GM23338 (cell line): ENCODE results near the gene GPC2. TPM values are rescaled to one million over a fixed set of nuclear protein-coding genes. Genes with fewer than 3 reads are reported as not detected.
A peak's percentile ranks its signal among the peaks of the same experiment; 100 is the strongest.

Experiments
- ATAC-seq: fragments of 200-7000 bp; cut with Tn5 transposase; 3 replicates; pipeline ENCODE4 v1.9.1; 2020
- DNase-seq: peaks from one replicate; pipeline ENCODE4 v3.0.0-alpha.2; 2015; ENCODE audit warnings: low spot score
- H2AFZ ChIP-seq: fragments of 200-600 bp; sonication (generic); 2 replicates; pipeline ENCODE4 v1.8.0; 2016; ENCODE audit warnings: antibody characterized with exemption, mild to moderate bottlenecking, moderate library complexity
- H3F3A ChIP-seq: fragments of 200-600 bp; sonication (generic); replicated peaks from 2 replicates; pipeline ENCODE4 v1.8.0; 2017; ENCODE audit warnings: antibody characterized with exemption, mixed run types, low read depth
- H3K27ac ChIP-seq: fragments of 200-600 bp; sonication (generic); 2 replicates; pipeline ENCODE4 v1.6.1; 2016; ENCODE audit warnings: low read depth
- H3K27me3 ChIP-seq: fragments of 200-600 bp; sonication (generic); 2 replicates; pipeline ENCODE4 v1.8.0; 2016; ENCODE audit warnings: mild to moderate bottlenecking, mixed run types, moderate library complexity; ENCODE audit not compliant: insufficient read depth
- H3K36me3 ChIP-seq: fragments of 200-600 bp; sonication (generic); 2 replicates; pipeline ENCODE4 v1.8.0; 2016; ENCODE audit warnings: mild to moderate bottlenecking; ENCODE audit not compliant: insufficient read depth
- H3K4me1 ChIP-seq: fragments of 200-600 bp; sonication (generic); 2 replicates; pipeline ENCODE4 v1.8.0; 2016; ENCODE audit warnings: mild to moderate bottlenecking, moderate library complexity; ENCODE audit not compliant: insufficient read depth
- H3K4me2 ChIP-seq: fragments of 200-600 bp; sonication (generic); 2 replicates; pipeline ENCODE4 v1.7.1; 2017; ENCODE audit warnings: mixed run types
- H3K4me3 ChIP-seq: fragments of 200-600 bp; sonication (generic); 2 replicates; pipeline ENCODE4 v1.6.1; 2016; ENCODE audit warnings: mixed run types
- H3K79me2 ChIP-seq: fragments of 200-600 bp; sonication (generic); replicated peaks from 2 replicates; pipeline ENCODE4 v1.8.0; 2017; ENCODE audit warnings: mild to moderate bottlenecking; ENCODE audit not compliant: insufficient read depth
- H3K9me2 ChIP-seq: fragments of 200-600 bp; sonication (generic); 2 replicates; pipeline ENCODE4 v1.8.0; 2017; ENCODE audit not compliant: insufficient read depth
- H4K20me1 ChIP-seq: fragments of 200-600 bp; sonication (generic); replicated peaks from 2 replicates; pipeline ENCODE4 v1.8.0; 2017; ENCODE audit warnings: mild to moderate bottlenecking; ENCODE audit not compliant: insufficient read depth
- H3K27ac Mint-ChIP-seq: 2 replicates; pipeline ENCODE4 v1.8.0; 2020; ENCODE audit warnings: inconsistent platforms, mild to moderate bottlenecking, moderate library complexity, mixed read lengths
- H3K27me3 Mint-ChIP-seq: 3 replicates; pipeline ENCODE4 v1.8.0; 2022; ENCODE audit warnings: low read depth, mild to moderate bottlenecking, moderate library complexity, mixed read lengths, inconsistent platforms; ENCODE audit not compliant: insufficient read depth, poor library complexity
- H3K36me3 Mint-ChIP-seq: 3 replicates; pipeline ENCODE4 v1.8.0; 2021; ENCODE audit warnings: low read depth, mild to moderate bottlenecking, inconsistent platforms, moderate library complexity, mixed read lengths
- H3K4me1 Mint-ChIP-seq: 3 replicates; pipeline ENCODE4 v1.8.0; 2020; ENCODE audit warnings: mild to moderate bottlenecking, inconsistent platforms, mixed read lengths
- H3K4me3 Mint-ChIP-seq: 3 replicates; pipeline ENCODE4 v1.8.0; 2021; ENCODE audit warnings: moderate library complexity, mild to moderate bottlenecking, inconsistent platforms, mixed read lengths
- H3K9me3 Mint-ChIP-seq: 3 replicates; pipeline ENCODE4 v1.8.0; 2020; ENCODE audit warnings: moderate library complexity, mild to moderate bottlenecking, inconsistent platforms, mixed read lengths
- CREB1 ChIP-seq: fragments of 250-450 bp; sonication (Bioruptor Pico); IDR thresholded peaks from 2 replicates; pipeline ENCODE4 v1.5.0; 2020; ENCODE audit warnings: low read depth, mild to moderate bottlenecking, moderate library complexity
- CTCF ChIP-seq, 2 experiments: fragments of 200-600 bp in 1 of 2; sonication (generic) in 1 of 2; conservative IDR thresholded peaks; 2 replicates each; pipeline versions ENCODE4 v1.5.1 to v1.6.1; 2016 to 2017; ENCODE audit warnings: antibody characterized with exemption in 2 of 2, low read depth in 2 of 2, mild to moderate bottlenecking in 2 of 2, moderate library complexity in 1 of 2
- EZH2 ChIP-seq: fragments of 200-600 bp; sonication (generic); IDR thresholded peaks from one replicate; pipeline ENCODE4 v1.8.0; 2017; ENCODE audit warnings: antibody characterized with exemption, mild to moderate bottlenecking, low read depth; ENCODE audit not compliant: unreplicated experiment
- EZH2phosphoT487 ChIP-seq: fragments of 200-600 bp; sonication (generic); IDR thresholded peaks from one replicate; pipeline ENCODE4 v1.8.1; 2018; ENCODE audit warnings: antibody characterized with exemption; ENCODE audit not compliant: unreplicated experiment
- JUNB ChIP-seq: IDR thresholded peaks from one replicate; pipeline ENCODE4 v1.6.1; 2016; ENCODE audit warnings: antibody characterized with exemption; ENCODE audit not compliant: unreplicated experiment
- NANOG ChIP-seq: IDR thresholded peaks from 2 replicates; pipeline ENCODE4 v1.6.1; 2016; ENCODE audit warnings: antibody characterized with exemption, borderline replicate concordance
- POLR2AphosphoS5 ChIP-seq: IDR thresholded peaks from 2 replicates; pipeline ENCODE4 v1.6.1; 2016; ENCODE audit warnings: antibody characterized with exemption, low read depth
- REST ChIP-seq: IDR thresholded peaks from one replicate; pipeline ENCODE4 v1.6.1; 2018; ENCODE audit warnings: antibody characterized with exemption; ENCODE audit not compliant: unreplicated experiment
- STAT1 ChIP-seq: IDR thresholded peaks from one replicate; pipeline ENCODE4 v1.6.1; 2016; ENCODE audit warnings: antibody characterized with exemption; ENCODE audit not compliant: unreplicated experiment
- ZNF114 ChIP-seq: fragments of 250-450 bp; sonication (Bioruptor Pico); IDR thresholded peaks from 2 replicates; pipeline ENCODE4 v1.5.0; 2020; ENCODE audit warnings: mild to moderate bottlenecking, moderate library complexity
- ZNF331 ChIP-seq: fragments of 250-450 bp; sonication (Bioruptor Pico); IDR thresholded peaks from 2 replicates; pipeline ENCODE4 v1.5.0; 2020; ENCODE audit warnings: low read depth, mild to moderate bottlenecking, moderate library complexity
- polyA plus RNA-seq: library from polyadenylated mRNA; unstranded; fragments of >200 nt; fragmentation: Nextera tagmentation; extraction: Ambion mirVana; gene quantifications from 2 replicates; pipeline ENCODE4 v1.2.1, GENCODE V29; 2016
- total RNA-seq: library from RNA; depleted of rRNA; stranded (reverse); fragments of >200 nt; shearing (Covaris generic); gene quantifications from 2 replicates; pipeline ENCODE4 v1.2.3, GENCODE V29; 2014
- TF ChIP-seq, protein P1 (sequence below): fragments of 250-450 bp; sonication (Bioruptor Pico); IDR thresholded peaks from 2 replicates; pipeline ENCODE4 v1.5.0; 2020; ENCODE audit warnings: mild to moderate bottlenecking, moderate library complexity
- TF ChIP-seq, protein P2 (sequence below): IDR thresholded peaks from 2 replicates; pipeline ENCODE4 v1.6.1; 2016; ENCODE audit warnings: antibody characterized with exemption

GPC2 gene
- total and polyA plus RNA-seq, 2 experiments from 2014 or later: 10.7 to 48.8 TPM

DNA sequence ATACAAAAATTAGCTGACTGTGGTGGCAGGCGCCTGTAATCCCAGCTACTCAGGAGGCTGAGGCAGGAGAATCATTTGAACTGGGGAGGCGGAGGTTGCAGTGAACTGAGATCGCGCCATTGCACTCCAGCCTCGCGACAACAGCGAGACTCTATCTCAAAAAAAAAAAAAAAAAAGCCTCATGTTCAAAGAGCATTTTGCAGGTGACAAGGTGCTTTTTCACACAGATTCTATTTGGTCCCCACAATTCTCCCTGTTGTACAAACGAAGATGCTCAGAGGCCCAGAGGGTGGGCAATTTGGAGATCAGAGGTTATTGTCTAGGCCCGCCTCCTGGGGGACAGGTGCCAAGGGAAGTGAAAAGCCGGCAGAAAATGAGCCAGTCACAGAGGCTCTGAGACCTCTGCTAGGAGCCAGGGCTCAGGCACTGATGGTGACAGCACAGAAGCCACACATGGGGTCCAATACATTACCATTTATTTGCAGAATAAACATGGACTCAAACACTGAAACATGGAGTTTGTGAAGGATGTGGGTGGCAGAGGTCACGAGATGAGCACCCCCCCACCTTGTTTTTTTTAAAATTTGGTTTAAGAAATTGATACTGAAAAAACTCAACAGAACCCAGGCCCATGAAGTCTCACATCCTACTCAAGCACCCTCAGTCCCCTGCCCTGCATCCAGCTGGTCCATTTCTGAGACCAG, 7.9 kb downstream of the GPC2 start:
- peaks cover 48% of the 10 kb centered on the region for H3K4me1 Mint-ChIP-seq
- H3K4me3 Mint-ChIP-seq: peak overlapping the region; percentile 83
- no peak overlapping the region for H3K27ac Mint-ChIP-seq

More for the DNA sequence above, 7.9 kb downstream of the GPC2 start:
- no peaks in the 10 kb centered on the region for H3K9me2 ChIP-seq
- Mint-ChIP-seq H3K36me3 (peaks cover 10% of the 10 kb centered on the region), H3K27me3 (peaks cover 41% of the 10 kb centered on the region), H3K9me3 (no peaks in the 10 kb centered on the region; the same call in 2 of the 3 replicates)
- no peaks in the 10 kb centered on the region for H3K79me2 ChIP-seq
- H4K20me1 ChIP-seq: peaks cover 7% of the 10 kb centered on the region; the same call in 1 of the 2 replicates
- peak overlapping the region; percentile 47 for H3K27ac ChIP-seq
- peak overlapping the region; percentile 90 for H3K4me2 ChIP-seq
- no peaks in the 10 kb centered on the region for H3K36me3 ChIP-seq
- peaks cover 16% of the 10 kb centered on the region for H3K27me3 ChIP-seq
- DNase-seq: no peak
- peak overlapping the region; percentile 73 for H3K4me3 ChIP-seq
- H3F3A ChIP-seq: peaks cover 28% of the 10 kb centered on the region
- H2AFZ ChIP-seq: no peak overlapping the region
- no peak for ATAC-seq
- no peak for TF ChIP-seq EZH2
- TF ChIP-seq REST: no peak
- TF ChIP-seq ZNF331 (CRISPR knock-in tag): no peak
- TF ChIP-seq JUNB: no peak
- no peak for TF ChIP-seq POLR2AphosphoS5
- TF ChIP-seq, protein P1, sequence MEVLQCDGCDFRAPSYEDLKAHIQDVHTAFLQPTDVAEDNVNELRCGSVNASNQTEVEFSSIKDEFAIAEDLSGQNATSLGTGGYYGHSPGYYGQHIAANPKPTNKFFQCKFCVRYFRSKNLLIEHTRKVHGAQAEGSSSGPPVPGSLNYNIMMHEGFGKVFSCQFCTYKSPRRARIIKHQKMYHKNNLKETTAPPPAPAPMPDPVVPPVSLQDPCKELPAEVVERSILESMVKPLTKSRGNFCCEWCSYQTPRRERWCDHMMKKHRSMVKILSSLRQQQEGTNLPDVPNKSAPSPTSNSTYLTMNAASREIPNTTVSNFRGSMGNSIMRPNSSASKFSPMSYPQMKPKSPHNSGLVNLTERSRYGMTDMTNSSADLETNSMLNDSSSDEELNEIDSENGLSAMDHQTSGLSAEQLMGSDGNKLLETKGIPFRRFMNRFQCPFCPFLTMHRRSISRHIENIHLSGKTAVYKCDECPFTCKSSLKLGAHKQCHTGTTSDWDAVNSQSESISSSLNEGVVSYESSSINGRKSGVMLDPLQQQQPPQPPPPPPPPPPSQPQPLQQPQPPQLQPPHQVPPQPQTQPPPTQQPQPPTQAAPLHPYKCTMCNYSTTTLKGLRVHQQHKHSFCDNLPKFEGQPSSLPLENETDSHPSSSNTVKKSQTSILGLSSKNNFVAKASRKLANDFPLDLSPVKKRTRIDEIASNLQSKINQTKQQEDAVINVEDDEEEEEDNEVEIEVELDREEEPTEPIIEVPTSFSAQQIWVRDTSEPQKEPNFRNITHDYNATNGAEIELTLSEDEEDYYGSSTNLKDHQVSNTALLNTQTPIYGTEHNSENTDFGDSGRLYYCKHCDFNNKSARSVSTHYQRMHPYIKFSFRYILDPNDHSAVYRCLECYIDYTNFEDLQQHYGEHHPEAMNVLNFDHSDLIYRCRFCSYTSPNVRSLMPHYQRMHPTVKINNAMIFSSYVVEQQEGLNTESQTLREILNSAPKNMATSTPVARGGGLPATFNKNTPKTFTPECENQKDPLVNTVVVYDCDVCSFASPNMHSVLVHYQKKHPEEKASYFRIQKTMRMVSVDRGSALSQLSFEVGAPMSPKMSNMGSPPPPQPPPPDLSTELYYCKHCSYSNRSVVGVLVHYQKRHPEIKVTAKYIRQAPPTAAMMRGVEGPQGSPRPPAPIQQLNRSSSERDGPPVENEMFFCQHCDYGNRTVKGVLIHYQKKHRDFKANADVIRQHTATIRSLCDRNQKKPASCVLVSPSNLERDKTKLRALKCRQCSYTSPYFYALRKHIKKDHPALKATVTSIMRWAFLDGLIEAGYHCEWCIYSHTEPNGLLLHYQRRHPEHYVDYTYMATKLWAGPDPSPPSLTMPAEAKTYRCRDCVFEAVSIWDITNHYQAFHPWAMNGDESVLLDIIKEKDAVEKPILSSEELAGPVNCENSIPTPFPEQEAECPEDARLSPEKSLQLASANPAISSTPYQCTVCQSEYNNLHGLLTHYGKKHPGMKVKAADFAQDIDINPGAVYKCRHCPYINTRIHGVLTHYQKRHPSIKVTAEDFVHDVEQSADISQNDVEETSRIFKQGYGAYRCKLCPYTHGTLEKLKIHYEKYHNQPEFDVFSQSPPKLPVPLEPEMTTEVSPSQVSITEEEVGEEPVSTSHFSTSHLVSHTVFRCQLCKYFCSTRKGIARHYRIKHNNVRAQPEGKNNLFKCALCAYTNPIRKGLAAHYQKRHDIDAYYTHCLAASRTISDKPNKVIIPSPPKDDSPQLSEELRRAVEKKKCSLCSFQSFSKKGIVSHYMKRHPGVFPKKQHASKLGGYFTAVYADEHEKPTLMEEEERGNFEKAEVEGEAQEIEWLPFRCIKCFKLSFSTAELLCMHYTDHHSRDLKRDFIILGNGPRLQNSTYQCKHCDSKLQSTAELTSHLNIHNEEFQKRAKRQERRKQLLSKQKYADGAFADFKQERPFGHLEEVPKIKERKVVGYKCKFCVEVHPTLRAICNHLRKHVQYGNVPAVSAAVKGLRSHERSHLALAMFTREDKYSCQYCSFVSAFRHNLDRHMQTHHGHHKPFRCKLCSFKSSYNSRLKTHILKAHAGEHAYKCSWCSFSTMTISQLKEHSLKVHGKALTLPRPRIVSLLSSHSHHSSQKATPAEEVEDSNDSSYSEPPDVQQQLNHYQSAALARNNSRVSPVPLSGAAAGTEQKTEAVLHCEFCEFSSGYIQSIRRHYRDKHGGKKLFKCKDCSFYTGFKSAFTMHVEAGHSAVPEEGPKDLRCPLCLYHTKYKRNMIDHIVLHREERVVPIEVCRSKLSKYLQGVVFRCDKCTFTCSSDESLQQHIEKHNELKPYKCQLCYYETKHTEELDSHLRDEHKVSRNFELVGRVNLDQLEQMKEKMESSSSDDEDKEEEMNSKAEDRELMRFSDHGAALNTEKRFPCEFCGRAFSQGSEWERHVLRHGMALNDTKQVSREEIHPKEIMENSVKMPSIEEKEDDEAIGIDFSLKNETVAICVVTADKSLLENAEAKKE (CRISPR knock-in tag): no peak
- no peak for TF ChIP-seq CTCF (conservative IDR thresholded peaks at IDR 0.05; ENCODE audit: low read depth in 2 of 2)
- no peak for TF ChIP-seq EZH2phosphoT487
- TF ChIP-seq ZNF114 (CRISPR knock-in tag): no peak
- TF ChIP-seq NANOG: no peak
- TF ChIP-seq CREB1: no peak
- no peak for TF ChIP-seq STAT1
- TF ChIP-seq, protein P2, sequence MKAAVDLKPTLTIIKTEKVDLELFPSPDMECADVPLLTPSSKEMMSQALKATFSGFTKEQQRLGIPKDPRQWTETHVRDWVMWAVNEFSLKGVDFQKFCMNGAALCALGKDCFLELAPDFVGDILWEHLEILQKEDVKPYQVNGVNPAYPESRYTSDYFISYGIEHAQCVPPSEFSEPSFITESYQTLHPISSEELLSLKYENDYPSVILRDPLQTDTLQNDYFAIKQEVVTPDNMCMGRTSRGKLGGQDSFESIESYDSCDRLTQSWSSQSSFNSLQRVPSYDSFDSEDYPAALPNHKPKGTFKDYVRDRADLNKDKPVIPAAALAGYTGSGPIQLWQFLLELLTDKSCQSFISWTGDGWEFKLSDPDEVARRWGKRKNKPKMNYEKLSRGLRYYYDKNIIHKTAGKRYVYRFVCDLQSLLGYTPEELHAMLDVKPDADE: no peak
- H3K4me1 ChIP-seq: peaks cover 35% of the 10 kb centered on the region
